Endodermal cell (in vitro differentiated cells): ENCODE data around the gene CNTNAP5. TPM values are rescaled to one million over a fixed set of nuclear protein-coding genes. Genes with fewer than 3 reads are reported as not detected.

Source experiments
- DNase-seq: peaks from one replicate; pipeline ENCODE4 v3.0.0-alpha.2; 2017
- H3K27ac ChIP-seq: 2 replicates; pipeline ENCODE4 v1.5.1; 2013; ENCODE audit warnings: mild to moderate bottlenecking, low read depth, low read length, moderate library complexity
- H3K27me3 ChIP-seq: 2 replicates; pipeline ENCODE4 v1.6.1; 2013; ENCODE audit warnings: mild to moderate bottlenecking, low read length, moderate library complexity; ENCODE audit not compliant: insufficient read depth, control insufficient read depth, poor library complexity, severe bottlenecking
- H3K36me3 ChIP-seq: 2 replicates; pipeline ENCODE4 v1.7.0; 2013; ENCODE audit warnings: mild to moderate bottlenecking, low read length, moderate library complexity; ENCODE audit not compliant: control insufficient read depth, insufficient read depth
- H3K4me1 ChIP-seq: one replicate; pipeline ENCODE4 v1.7.0; 2013; ENCODE audit warnings: low read length; ENCODE audit not compliant: control insufficient read depth, insufficient read depth
- H3K4me3 ChIP-seq: 2 replicates; pipeline ENCODE4 v1.5.1; 2013; ENCODE audit warnings: mild to moderate bottlenecking, low read length, moderate library complexity
- H3K9ac ChIP-seq: 2 replicates; pipeline ENCODE4 v1.6.1; 2013; ENCODE audit warnings: mild to moderate bottlenecking, low read length, moderate library complexity; ENCODE audit not compliant: poor library complexity, severe bottlenecking; ENCODE audit errors: extremely low read depth
- H3K9me3 ChIP-seq: 2 replicates; pipeline ENCODE4 v1.6.1; 2013; ENCODE audit warnings: mild to moderate bottlenecking, low read length, moderate library complexity; ENCODE audit not compliant: control insufficient read depth
- H3K27ac Mint-ChIP-seq: 2 replicates; pipeline ENCODE4 v1.8.0; 2020; ENCODE audit warnings: mixed read lengths
- H3K27me3 Mint-ChIP-seq: 2 replicates; pipeline ENCODE4 v1.8.0; 2021; ENCODE audit warnings: mild to moderate bottlenecking, mixed read lengths; ENCODE audit not compliant: insufficient read depth
- H3K36me3 Mint-ChIP-seq: 2 replicates; pipeline ENCODE4 v1.8.0; 2020; ENCODE audit warnings: low read depth, mixed read lengths
- H3K4me1 Mint-ChIP-seq: 2 replicates; pipeline ENCODE4 v1.8.0; 2020; ENCODE audit warnings: mixed read lengths
- H3K4me3 Mint-ChIP-seq: 2 replicates; pipeline ENCODE4 v1.8.0; 2020; ENCODE audit warnings: mild to moderate bottlenecking, moderate library complexity, mixed read lengths
- H3K9me3 Mint-ChIP-seq: 2 replicates; pipeline ENCODE4 v1.8.0; 2020; ENCODE audit warnings: mild to moderate bottlenecking, mixed read lengths
- CTCF ChIP-seq: fragments of 200-600 bp; sonication (generic); conservative IDR thresholded peaks from 2 replicates; pipeline ENCODE4 v1.5.0; 2021; ENCODE audit warnings: antibody characterized with exemption, mild to moderate bottlenecking
- WGBS, 2 experiments: methylation state at CpG; one replicate each; pipeline versions ENCODE4 v1.1.5 to v1.1.7; 2013; ENCODE audit warnings: missing lambda C conversion rate in 2 of 2, mixed read lengths in 1 of 2; ENCODE audit not compliant: insufficient coverage in 1 of 2, insufficient read length in 1 of 2; 5-methylcytosine and 5-hydroxymethylcytosine counted together
- total RNA-seq, 2 donors: library from RNA; stranded (reverse); fragmentation: NEBNext Ultra II Directional in 1 of 2; extraction: Animal tissue kit (Norgen Biotek cat#: 25700) in 1 of 2; gene quantifications; 2 replicates in 1 of 2; 3 replicates in 1 of 2; pipeline ENCODE4 v1.2.1, GENCODE V29; 2021

The CNTNAP5 gene
- total RNA-seq, 2 donors from 2014 or later, result 0.70 to 4.4 TPM

GRCh38 chr2:124837496-124837895 is 812.4 kb downstream of the CNTNAP5 start:
- H3K9me3 ChIP-seq, result no peaks in the 10 kb centered on the region
- H3K27me3 ChIP-seq, result no peaks in the 10 kb centered on the region
- no peak overlapping the region for H3K4me3 ChIP-seq
- Mint-ChIP-seq H3K4me1 (no peaks in the 10 kb centered on the region), H3K9me3 (no peaks in the 10 kb centered on the region), H3K27me3 (no peaks in the 10 kb centered on the region), H3K27ac (no peak overlapping the region), H3K4me3 (no peak overlapping the region), H3K36me3 (no peaks in the 10 kb centered on the region)
- DNase-seq, result no peak
- no peak overlapping the region for H3K27ac ChIP-seq
- H3K4me1 ChIP-seq, result no peaks in the 10 kb centered on the region
- WGBS, 2 experiments, result 93 to 100% methylated on average over 1 to 2 of the region's 2 CpGs
- H3K36me3 ChIP-seq, result no peaks in the 10 kb centered on the region
- TF ChIP-seq CTCF, result no peak
- no peak overlapping the region for H3K9ac ChIP-seq

- no peak overlapping the region for H3K4me3 Mint-ChIP-seq
- no peaks in the 10 kb centered on the region for H3K4me1 ChIP-seq
- H3K27me3 Mint-ChIP-seq, result no peaks in the 10 kb centered on the region
- no peaks in the 10 kb centered on the region for H3K27me3 ChIP-seq
- no peak for TF ChIP-seq CTCF
- no peaks in the 10 kb centered on the region for H3K9me3 Mint-ChIP-seq
- no peaks in the 10 kb centered on the region for H3K36me3 ChIP-seq
- no peak overlapping the region for H3K9ac ChIP-seq
- no peak overlapping the region for H3K4me3 ChIP-seq
- H3K9me3 ChIP-seq, result no peaks in the 10 kb centered on the region
- no peaks in the 10 kb centered on the region for H3K4me1 Mint-ChIP-seq
- no peak for DNase-seq
- no peak overlapping the region for H3K27ac Mint-ChIP-seq
- H3K27ac ChIP-seq, result no peak overlapping the region
- 94 to 96% methylated on average over 2 to 3 of the region's 3 CpGs for WGBS, 2 experiments
- no peaks in the 10 kb centered on the region for H3K36me3 Mint-ChIP-seq
Observed at GRCh38 chr2:124838406-124838805, 813.3 kb downstream of the CNTNAP5 start.

GRCh38 chr2:124867247-124867646 is 842.2 kb downstream of the CNTNAP5 start:
- H3K27me3 ChIP-seq, result no peaks in the 10 kb centered on the region
- Mint-ChIP-seq H3K27ac (no peak overlapping the region), H3K4me1 (peaks cover 7% of the 10 kb centered on the region), H3K9me3 (no peaks in the 10 kb centered on the region), H3K4me3 (no peak overlapping the region), H3K27me3 (no peaks in the 10 kb centered on the region), H3K36me3 (no peaks in the 10 kb centered on the region)
- H3K9ac ChIP-seq, result no peak overlapping the region
- H3K4me3 ChIP-seq, result no peak overlapping the region
- WGBS, 2 experiments, result 93 to 94% methylated on average over 2 of the region's 3 CpGs
- H3K36me3 ChIP-seq, result no peaks in the 10 kb centered on the region
- no peak overlapping the region for H3K27ac ChIP-seq
- no peaks in the 10 kb centered on the region for H3K9me3 ChIP-seq
- DNase-seq, result no peak
- no peaks in the 10 kb centered on the region for H3K4me1 ChIP-seq
- no peak for TF ChIP-seq CTCF
